HG03039 (cell line): ENCODE measurements around the gene GJB1.
"Not testable (repeated sequence)": the region's sequence is repeated elsewhere in the genome, so short reads cannot be mapped to it uniquely, and the experiment has no call there.

Source experiments
- ATAC-seq: cut with Tn5 transposase; IDR thresholded peaks from one replicate; pipeline ENCODE4 v1.9.1; 2021; ENCODE audit warnings: mild to moderate bottlenecking, moderate library complexity; ENCODE audit not compliant: unreplicated experiment

GJB1 gene

GRCh38 chrX:71222929-71223328 lies at the start of gene GJB1:
GJB1 (plus strand) TSS chrX:71223224; CDS start chrX:71223708, 484 bp downstream.
- no peak for ATAC-seq

GRCh38 chrX:71173440-71173839 lies 49.6 kb upstream of the GJB1 start:
- no peak for ATAC-seq

GRCh38 chrX:71174795-71175194 lies 48.2 kb upstream of the GJB1 start:
- no peak for ATAC-seq

GRCh38 chrX:71175531-71175930 lies 47.5 kb upstream of the GJB1 start:
- no peak for ATAC-seq

- ATAC-seq, result no peak
Observed at GRCh38 chrX:71177327-71177726, 45.7 kb upstream of the GJB1 start.

- ATAC-seq, result no peak
Observed at GRCh38 chrX:71178908-71179307, 44.1 kb upstream of the GJB1 start.

GRCh38 chrX:71180579-71181265 lies 42.3 kb upstream of the GJB1 start:
- ATAC-seq, result not testable (repeated sequence)

- ATAC-seq, result peak; percentile 36
Observed at GRCh38 chrX:71181558-71181909, 41.5 kb upstream of the GJB1 start.

GRCh38 chrX:71181910-71182799 lies 40.9 kb upstream of the GJB1 start:
- peak; percentile 89 for ATAC-seq

- ATAC-seq, result no peak
Observed at GRCh38 chrX:71182871-71183270, 40.2 kb upstream of the GJB1 start.

GRCh38 chrX:71183341-71183740 lies 39.7 kb upstream of the GJB1 start:
- ATAC-seq, result no peak

- ATAC-seq, result no peak
Observed at GRCh38 chrX:71184092-71184491, 38.9 kb upstream of the GJB1 start.

- ATAC-seq, result no peak
Observed at GRCh38 chrX:71184803-71185495, 38.1 kb upstream of the GJB1 start.

- no peak for ATAC-seq
Observed at GRCh38 chrX:71191248-71191647, 31.8 kb upstream of the GJB1 start.

- ATAC-seq, result no peak
Observed at GRCh38 chrX:71195964-71196649, 26.9 kb upstream of the GJB1 start.

- no peak for ATAC-seq
Observed at GRCh38 chrX:71198066-71198465, 25.0 kb upstream of the GJB1 start.

GRCh38 chrX:71199252-71200008 lies 23.6 kb upstream of the GJB1 start:
- no peak for ATAC-seq

GRCh38 chrX:71210816-71211215 lies 12.2 kb upstream of the GJB1 start:
- no peak for ATAC-seq

GRCh38 chrX:71212536-71212935 lies 10.5 kb upstream of the GJB1 start:
- ATAC-seq, result no peak

GRCh38 chrX:71214152-71214551 lies 8.9 kb upstream of the GJB1 start:
- no peak for ATAC-seq
